ENCODE measurements around the gene SLC35G1. TPM values are rescaled to one million over a fixed set of nuclear protein-coding genes. Genes with fewer than 3 reads are reported as not detected.
A peak's percentile ranks its signal among the peaks of the same experiment; 100 is the strongest.

Gene SLC35G1
- total and polyA plus RNA-seq, 2 of the 13 experiments (the other 11 are each of a cell fraction or from before 2014, with no cell fraction given) = 2.5 to 4.5 TPM

GRCh38 chr10:93893646-93894515 lies at the start of gene SLC35G1 (continued):
- TF ChIP-seq, protein P1, sequence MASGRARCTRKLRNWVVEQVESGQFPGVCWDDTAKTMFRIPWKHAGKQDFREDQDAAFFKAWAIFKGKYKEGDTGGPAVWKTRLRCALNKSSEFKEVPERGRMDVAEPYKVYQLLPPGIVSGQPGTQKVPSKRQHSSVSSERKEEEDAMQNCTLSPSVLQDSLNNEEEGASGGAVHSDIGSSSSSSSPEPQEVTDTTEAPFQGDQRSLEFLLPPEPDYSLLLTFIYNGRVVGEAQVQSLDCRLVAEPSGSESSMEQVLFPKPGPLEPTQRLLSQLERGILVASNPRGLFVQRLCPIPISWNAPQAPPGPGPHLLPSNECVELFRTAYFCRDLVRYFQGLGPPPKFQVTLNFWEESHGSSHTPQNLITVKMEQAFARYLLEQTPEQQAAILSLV (CRISPR knock-in tag; IDR thresholded peaks at IDR 0.05; ENCODE audit: borderline replicate concordance) = peak; percentile 66; the same call in 1 of the 2 replicates
- TF ChIP-seq SOX6 (IDR thresholded peaks at IDR 0.05) (no peak), SOX6 (CRISPR knock-in tag; IDR thresholded peaks at IDR 0.05) (no peak), ZNF317 (CRISPR knock-in tag; IDR thresholded peaks at IDR 0.05) (no peak), ZNF274 (CRISPR knock-in tag; IDR thresholded peaks at IDR 0.05) (no peak), KDM4B (CRISPR knock-in tag; IDR thresholded peaks at IDR 0.05) (no peak), ZNF746 (CRISPR knock-in tag; IDR thresholded peaks at IDR 0.05) (no peak), RARG (CRISPR knock-in tag; IDR thresholded peaks at IDR 0.05; ENCODE audit: low read depth) (no peak), POGZ (CRISPR knock-in tag; IDR thresholded peaks at IDR 0.05) (peak; percentile 75), ZNF292 (CRISPR knock-in tag; IDR thresholded peaks at IDR 0.05; ENCODE audit: borderline replicate concordance, low read depth) (no peak), WIZ (CRISPR knock-in tag; IDR thresholded peaks at IDR 0.05) (no peak), KLF9 (CRISPR knock-in tag; IDR thresholded peaks at IDR 0.05; ENCODE audit: low read depth) (no peak), THAP11 (CRISPR knock-in tag; IDR thresholded peaks at IDR 0.05) (peak; percentile 28; the same call in 1 of the 2 replicates), ZNF180 (CRISPR knock-in tag; IDR thresholded peaks at IDR 0.05; ENCODE audit: borderline replicate concordance, low read depth) (no peak), ZNF850 (CRISPR knock-in tag; conservative IDR thresholded peaks at IDR 0.05) (no peak), SOX5 (CRISPR knock-in tag; IDR thresholded peaks at IDR 0.05; ENCODE audit: borderline replicate concordance) (no peak), THRA (CRISPR knock-in tag; IDR thresholded peaks at IDR 0.05; ENCODE audit: borderline replicate concordance) (no peak; the same call in 1 of the 2 replicates), CTCF (CRISPR knock-in tag; IDR thresholded peaks at IDR 0.05) (no peak), HHEX (CRISPR knock-in tag; IDR thresholded peaks at IDR 0.05) (no peak)
- TF ChIP-seq, protein P2, sequence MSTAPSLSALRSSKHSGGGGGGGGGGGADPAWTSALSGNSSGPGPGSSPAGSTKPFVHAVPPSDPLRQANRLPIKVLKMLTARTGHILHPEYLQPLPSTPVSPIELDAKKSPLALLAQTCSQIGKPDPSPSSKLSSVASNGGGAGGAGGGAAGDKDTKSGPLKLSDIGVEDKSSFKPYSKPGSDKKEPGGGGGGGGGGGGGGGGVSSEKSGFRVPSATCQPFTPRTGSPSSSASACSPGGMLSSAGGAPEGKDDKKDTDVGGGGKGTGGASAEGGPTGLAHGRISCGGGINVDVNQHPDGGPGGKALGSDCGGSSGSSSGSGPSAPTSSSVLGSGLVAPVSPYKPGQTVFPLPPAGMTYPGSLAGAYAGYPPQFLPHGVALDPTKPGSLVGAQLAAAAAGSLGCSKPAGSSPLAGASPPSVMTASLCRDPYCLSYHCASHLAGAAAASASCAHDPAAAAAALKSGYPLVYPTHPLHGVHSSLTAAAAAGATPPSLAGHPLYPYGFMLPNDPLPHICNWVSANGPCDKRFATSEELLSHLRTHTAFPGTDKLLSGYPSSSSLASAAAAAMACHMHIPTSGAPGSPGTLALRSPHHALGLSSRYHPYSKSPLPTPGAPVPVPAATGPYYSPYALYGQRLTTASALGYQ (CRISPR knock-in tag; IDR thresholded peaks at IDR 0.05) = no peak
- TF ChIP-seq, protein P3, sequence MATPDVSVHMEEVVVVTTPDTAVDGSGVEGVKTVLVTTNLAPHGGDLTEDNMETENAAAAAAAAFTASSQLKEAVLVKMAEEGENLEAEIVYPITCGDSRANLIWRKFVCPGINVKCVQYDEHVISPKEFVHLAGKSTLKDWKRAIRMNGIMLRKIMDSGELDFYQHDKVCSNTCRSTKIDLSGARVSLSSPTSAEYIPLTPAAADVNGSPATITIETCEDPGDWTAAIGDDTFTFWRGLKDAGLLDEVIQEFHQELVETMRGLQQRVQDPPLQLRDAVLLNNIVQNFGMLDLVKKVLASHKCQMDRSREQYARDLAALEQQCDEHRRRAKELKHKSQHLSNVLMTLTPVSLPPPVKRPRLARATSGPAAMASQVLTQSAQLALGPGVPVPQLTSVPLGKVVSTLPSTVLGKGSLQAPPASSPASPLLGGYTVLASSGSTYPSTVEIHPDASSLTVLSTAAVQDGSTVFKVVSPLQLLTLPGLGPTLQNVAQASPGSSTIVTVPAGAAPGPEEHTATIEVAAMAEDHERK (CRISPR knock-in tag; IDR thresholded peaks at IDR 0.05; ENCODE audit: low read depth) = no peak

Measured in HepG2 (cell line).